Measurements from ENCODE around the gene SSMEM1. TPM values are rescaled to one million over a fixed set of nuclear protein-coding genes. Genes with fewer than 3 reads are reported as not detected.
"Not testable (repeated sequence)": the region's sequence is repeated elsewhere in the genome, so short reads cannot be mapped to it uniquely, and the experiment has no call there.

SSMEM1 gene
- polyA plus RNA-seq, 1 donor = not detected

- WGBS (ENCODE audit: insufficient coverage, low lambda C conversion rate) = 100% methylated on average over 2 of the region's 5 CpGs
- not testable (repeated sequence) for H3K27me3 ChIP-seq (ENCODE audit: control insufficient read depth, insufficient read depth, low read length); H3K4me1 ChIP-seq (ENCODE audit: control insufficient read depth, insufficient read depth, low read length); H3K9me3 ChIP-seq (ENCODE audit: control insufficient read depth, low read depth, low read length); H3K4me3 ChIP-seq (ENCODE audit: low read length); H3K27ac ChIP-seq (ENCODE audit: low read length); DNase-seq
- peaks cover 19% of the 10 kb centered on the region for H3K36me3 ChIP-seq (ENCODE audit: control insufficient read depth, insufficient read depth, low read length)
These were observed 23.3 kb upstream of the SSMEM1 start for GRCh38 chr7:130184349-130184748.

GRCh38 chr7:130187360-130187759, 20.3 kb upstream of the SSMEM1 start:
- Histone ChIP-seq H3K9me3 (ENCODE audit: control insufficient read depth, low read depth, low read length) (no peaks in the 10 kb centered on the region), H3K27ac (ENCODE audit: low read length) (no peak overlapping the region), H3K4me3 (ENCODE audit: low read length) (no peak overlapping the region), H3K36me3 (ENCODE audit: control insufficient read depth, insufficient read depth, low read length) (peaks cover 22% of the 10 kb centered on the region), H3K4me1 (ENCODE audit: control insufficient read depth, insufficient read depth, low read length) (no peaks in the 10 kb centered on the region), H3K27me3 (ENCODE audit: control insufficient read depth, insufficient read depth, low read length) (no peaks in the 10 kb centered on the region)
- WGBS (ENCODE audit: insufficient coverage, low lambda C conversion rate) = no CpG with 5 or more reads among the region's 2 CpGs
- no peak for DNase-seq

GRCh38 chr7:130189343-130189742, 18.3 kb upstream of the SSMEM1 start:
- Histone ChIP-seq H3K4me3 (ENCODE audit: low read length) (no peak overlapping the region), H3K4me1 (ENCODE audit: control insufficient read depth, insufficient read depth, low read length) (no peaks in the 10 kb centered on the region), H3K27ac (ENCODE audit: low read length) (no peak overlapping the region), H3K9me3 (ENCODE audit: control insufficient read depth, low read depth, low read length) (no peaks in the 10 kb centered on the region), H3K36me3 (ENCODE audit: control insufficient read depth, insufficient read depth, low read length) (peaks cover 25% of the 10 kb centered on the region), H3K27me3 (ENCODE audit: control insufficient read depth, insufficient read depth, low read length) (no peaks in the 10 kb centered on the region)
- 50% methylated on average over 2 of the region's 5 CpGs for WGBS (ENCODE audit: insufficient coverage, low lambda C conversion rate)
- no peak for DNase-seq

GRCh38 chr7:130191791-130192190, 15.9 kb upstream of the SSMEM1 start:
- WGBS (ENCODE audit: insufficient coverage, low lambda C conversion rate) = 100% methylated on average over 6 of the region's 7 CpGs
- H3K36me3 ChIP-seq (ENCODE audit: control insufficient read depth, insufficient read depth, low read length) = peaks cover 28% of the 10 kb centered on the region
- no peaks in the 10 kb centered on the region for H3K4me1 ChIP-seq (ENCODE audit: control insufficient read depth, insufficient read depth, low read length)
- H3K9me3 ChIP-seq (ENCODE audit: control insufficient read depth, low read depth, low read length) = no peaks in the 10 kb centered on the region
- no peak overlapping the region for H3K4me3 ChIP-seq (ENCODE audit: low read length)
- H3K27me3 ChIP-seq (ENCODE audit: control insufficient read depth, insufficient read depth, low read length) = no peaks in the 10 kb centered on the region
- H3K27ac ChIP-seq (ENCODE audit: low read length) = no peak overlapping the region
- no peak for DNase-seq

- H3K4me3 ChIP-seq (ENCODE audit: low read length) = no peak overlapping the region
- no peaks in the 10 kb centered on the region for H3K27me3 ChIP-seq (ENCODE audit: control insufficient read depth, insufficient read depth, low read length)
- peaks cover 31% of the 10 kb centered on the region for H3K36me3 ChIP-seq (ENCODE audit: control insufficient read depth, insufficient read depth, low read length)
- H3K27ac ChIP-seq (ENCODE audit: low read length) = no peak overlapping the region
- no peaks in the 10 kb centered on the region for H3K9me3 ChIP-seq (ENCODE audit: control insufficient read depth, low read depth, low read length)
- no peak for DNase-seq
- no peaks in the 10 kb centered on the region for H3K4me1 ChIP-seq (ENCODE audit: control insufficient read depth, insufficient read depth, low read length)
- WGBS (ENCODE audit: insufficient coverage, low lambda C conversion rate) = 100% methylated on average over 2 of the region's 2 CpGs
These were observed 12.3 kb upstream of the SSMEM1 start for GRCh38 chr7:130195396-130195795.

- Histone ChIP-seq H3K36me3 (ENCODE audit: control insufficient read depth, insufficient read depth, low read length) (peaks cover 40% of the 10 kb centered on the region), H3K9me3 (ENCODE audit: control insufficient read depth, low read depth, low read length) (no peaks in the 10 kb centered on the region)
These were observed 11.2 kb upstream of the SSMEM1 start for GRCh38 chr7:130196476-130196875.

GRCh38 chr7:130197094-130197493, 10.6 kb upstream of the SSMEM1 start:
- no peaks in the 10 kb centered on the region for H3K9me3 ChIP-seq (ENCODE audit: control insufficient read depth, low read depth, low read length)
- H3K27ac ChIP-seq (ENCODE audit: low read length) = no peak overlapping the region
- H3K4me1 ChIP-seq (ENCODE audit: control insufficient read depth, insufficient read depth, low read length) = no peaks in the 10 kb centered on the region
- no peak for DNase-seq
- peaks cover 40% of the 10 kb centered on the region for H3K36me3 ChIP-seq (ENCODE audit: control insufficient read depth, insufficient read depth, low read length)
- no peaks in the 10 kb centered on the region for H3K27me3 ChIP-seq (ENCODE audit: control insufficient read depth, insufficient read depth, low read length)
- WGBS (ENCODE audit: insufficient coverage, low lambda C conversion rate) = no CpG with 5 or more reads among the region's 2 CpGs
- no peak overlapping the region for H3K4me3 ChIP-seq (ENCODE audit: low read length)

More at GRCh38 chr7:130196476-130196875, 11.2 kb upstream of the SSMEM1 start:
- 50% methylated on average over 2 of the region's 2 CpGs for WGBS (ENCODE audit: insufficient coverage, low lambda C conversion rate)
- H3K27me3 ChIP-seq (ENCODE audit: control insufficient read depth, insufficient read depth, low read length) = no peaks in the 10 kb centered on the region
- H3K4me1 ChIP-seq (ENCODE audit: control insufficient read depth, insufficient read depth, low read length) = no peaks in the 10 kb centered on the region
- H3K27ac ChIP-seq (ENCODE audit: low read length) = no peak overlapping the region
- no peak overlapping the region for H3K4me3 ChIP-seq (ENCODE audit: low read length)
- no peak for DNase-seq

GRCh38 chr7:130201796-130202195, 5.9 kb upstream of the SSMEM1 start:
- peak overlapping the region; percentile 23 for H3K27ac ChIP-seq (ENCODE audit: low read length)
- DNase-seq = peak; percentile 87 to 94

GRCh38 chr7:130205084-130205947, 2.3 kb upstream of the SSMEM1 start, which contains the start of gene TMEM209:
Gene TMEM209 (minus strand): TSS chr7:130205406. CDS start chr7:130205375, 31 bp downstream.
- Histone ChIP-seq H3K36me3 (ENCODE audit: control insufficient read depth, insufficient read depth, low read length) (peaks cover 20% of the 10 kb centered on the region), H3K27ac (ENCODE audit: low read length) (peak within 1 kb of the TSS; percentile 92), H3K4me1 (ENCODE audit: control insufficient read depth, insufficient read depth, low read length) (peaks cover 5% of the 10 kb centered on the region), H3K4me3 (ENCODE audit: low read length) (peak within 1 kb of the TSS; percentile 87), H3K27me3 (ENCODE audit: control insufficient read depth, insufficient read depth, low read length) (no peaks in the 10 kb centered on the region), H3K9me3 (ENCODE audit: control insufficient read depth, low read depth, low read length) (no peaks in the 10 kb centered on the region)
- peak; percentile 97 for DNase-seq
- 100% methylated on average over 1 of the region's 44 CpGs for WGBS (ENCODE audit: insufficient coverage, low lambda C conversion rate)

More at GRCh38 chr7:130201796-130202195, 5.9 kb upstream of the SSMEM1 start:
- H3K4me1 ChIP-seq (ENCODE audit: control insufficient read depth, insufficient read depth, low read length) = peaks cover 5% of the 10 kb centered on the region
- peaks cover 35% of the 10 kb centered on the region for H3K36me3 ChIP-seq (ENCODE audit: control insufficient read depth, insufficient read depth, low read length)
- no peaks in the 10 kb centered on the region for H3K27me3 ChIP-seq (ENCODE audit: control insufficient read depth, insufficient read depth, low read length)
- 50% methylated on average over 2 of the region's 7 CpGs for WGBS (ENCODE audit: insufficient coverage, low lambda C conversion rate)
- H3K4me3 ChIP-seq (ENCODE audit: low read length) = no peak overlapping the region
- no peaks in the 10 kb centered on the region for H3K9me3 ChIP-seq (ENCODE audit: control insufficient read depth, low read depth, low read length)

- WGBS (ENCODE audit: insufficient coverage, low lambda C conversion rate) = 100% methylated on average over 1 of the region's 5 CpGs
- H3K4me1 ChIP-seq (ENCODE audit: control insufficient read depth, insufficient read depth, low read length) = peaks cover 5% of the 10 kb centered on the region
- H3K27me3 ChIP-seq (ENCODE audit: control insufficient read depth, insufficient read depth, low read length) = no peaks in the 10 kb centered on the region
- DNase-seq = no peak
- H3K4me3 ChIP-seq (ENCODE audit: low read length) = no peak overlapping the region
- H3K9me3 ChIP-seq (ENCODE audit: control insufficient read depth, low read depth, low read length) = no peaks in the 10 kb centered on the region
- H3K27ac ChIP-seq (ENCODE audit: low read length) = no peak overlapping the region
- peaks cover 7% of the 10 kb centered on the region for H3K36me3 ChIP-seq (ENCODE audit: control insufficient read depth, insufficient read depth, low read length)
These were observed 627 bp upstream of the SSMEM1 start for GRCh38 chr7:130207033-130207432.

Measured in large intestine (tissue), 3 donors.